Thyroid gland (tissue), 4 donors: ENCODE data around the gene UFL1. TPM values are rescaled to one million over a fixed set of nuclear protein-coding genes. Genes with fewer than 3 reads are reported as not detected.

Experiments used
- DNase-seq, 2 donors: peaks; one replicate each; pipeline ENCODE4 v3.0.0-alpha.2; 2019
- H3K27ac ChIP-seq, 3 donors: fragments of 200-600 bp; sonication (generic); 1 replicate in 2 of 3; 2 replicates in 1 of 3; pipeline ENCODE4 v1.5.1; 2016 to 2019; ENCODE audit warnings: mild to moderate bottlenecking in 1 of 3, moderate library complexity in 1 of 3
- H3K27me3 ChIP-seq: fragments of 200-600 bp; sonication (generic); one replicate; pipeline ENCODE4 v1.5.1; 2019
- H3K36me3 ChIP-seq, 2 donors: fragments of 200-600 bp; sonication (generic); one replicate each; pipeline ENCODE4 v1.5.1; 2016 to 2019
- H3K4me1 ChIP-seq, 2 donors: fragments of 200-600 bp; sonication (generic); one replicate each; pipeline ENCODE4 v1.5.1; 2017 to 2019
- H3K4me3 ChIP-seq, 3 donors: fragments of 200-600 bp; sonication (generic); replicated peaks in 1 of 3; 1 replicate in 2 of 3; 2 replicates in 1 of 3; pipeline ENCODE4 v1.5.1; 2016; ENCODE audit warnings: mild to moderate bottlenecking in 1 of 3
- H3K9me3 ChIP-seq: fragments of 200-600 bp; sonication (generic); one replicate; pipeline ENCODE4 v1.5.1; 2017
- CTCF ChIP-seq, 6 experiments: fragments of 200-600 bp in 3 of 6; fragments of 450-650 bp in 3 of 6; sonication (generic) in 3 of 6; IDR thresholded peaks; one replicate each; pipeline ENCODE4 v1.5.1; 2016 to 2019; ENCODE audit warnings: antibody characterized with exemption in 6 of 6, mild to moderate bottlenecking in 2 of 6, inconsistent platforms in 1 of 6, moderate library complexity in 1 of 6
- POLR2A ChIP-seq, 2 donors: fragments of 450-650 bp; IDR thresholded peaks; one replicate each; pipeline ENCODE4 v1.6.1; 2017; ENCODE audit warnings: antibody characterized with exemption in 2 of 2, mild to moderate bottlenecking in 2 of 2, moderate library complexity in 1 of 2
- WGBS, 2 donors: methylation state at CpG; one replicate each; pipeline ENCODE4 v1.1.5; 2017; 5-methylcytosine and 5-hydroxymethylcytosine counted together
- intact Hi-C: fragments of 100-400 bp; cut with DNase I; formaldehyde crosslinking; loops from one replicate; pipeline ENCODE4 v1.15.1; 2023
- total RNA-seq, 4 donors: library from RNA; depleted of rRNA; stranded (reverse); fragments of >200 nt; gene quantifications; one replicate each; pipeline ENCODE4 v1.2.3, GENCODE V29; 2016

Gene UFL1
- total RNA-seq, 4 donors from 2014 or later, result 31.2 to 40.2 (median 37.4) TPM

GRCh38 chr6:96570053-96570452 lies 48.4 kb downstream of the UFL1 start:
- intact Hi-C loops, result no loop called here
- Histone ChIP-seq H3K36me3 (no peaks in the 10 kb centered on the region), H3K27me3 (no peaks in the 10 kb centered on the region), H3K4me1 (no peaks in the 10 kb centered on the region), H3K9me3 (no peaks in the 10 kb centered on the region), H3K4me3 (no peak overlapping the region), H3K27ac (no peak overlapping the region)
- no peak for DNase-seq
- TF ChIP-seq CTCF (IDR thresholded peaks at IDR 0.05) (no peak), POLR2A (IDR thresholded peaks at IDR 0.05) (no peak)
- 86 to 91% methylated on average over 2 of the region's 2 CpGs for WGBS, 2 donors

- Histone ChIP-seq H3K4me1 (no peaks in the 10 kb centered on the region), H3K36me3 (no peaks in the 10 kb centered on the region), H3K27me3 (no peaks in the 10 kb centered on the region), H3K4me3 (no peak overlapping the region), H3K9me3 (no peaks in the 10 kb centered on the region), H3K27ac (no peak overlapping the region)
- TF ChIP-seq POLR2A (IDR thresholded peaks at IDR 0.05) (no peak), CTCF (IDR thresholded peaks at IDR 0.05) (no peak)
- no peak for DNase-seq
- intact Hi-C loops, result no loop called here
Observed at GRCh38 chr6:96571551-96571950, 49.9 kb downstream of the UFL1 start.

GRCh38 chr6:96575359-96575758 lies 53.8 kb downstream of the UFL1 start:
- WGBS, 2 donors, result 76 to 77% methylated on average over 3 of the region's 3 CpGs
- Histone ChIP-seq H3K27me3 (no peaks in the 10 kb centered on the region), H3K9me3 (no peaks in the 10 kb centered on the region), H3K36me3 (no peaks in the 10 kb centered on the region), H3K27ac (no peak overlapping the region), H3K4me3 (no peak overlapping the region), H3K4me1 (no peaks in the 10 kb centered on the region)
- DNase-seq, result no peak
- no peak for TF ChIP-seq CTCF (IDR thresholded peaks at IDR 0.05)
- no peak for TF ChIP-seq POLR2A (IDR thresholded peaks at IDR 0.05)
- intact Hi-C loops, result no loop called here

GRCh38 chr6:96576221-96576620 lies 54.6 kb downstream of the UFL1 start:
- intact Hi-C loops, result no loop called here
- H3K4me3 ChIP-seq, result no peak overlapping the region
- H3K4me1 ChIP-seq, result no peaks in the 10 kb centered on the region
- WGBS, 2 donors, result 58 to 61% methylated on average over 4 of the region's 4 CpGs
- TF ChIP-seq CTCF (IDR thresholded peaks at IDR 0.05), result no peak
- H3K36me3 ChIP-seq, result no peaks in the 10 kb centered on the region
- H3K9me3 ChIP-seq, result no peaks in the 10 kb centered on the region
- DNase-seq, result no peak
- H3K27ac ChIP-seq, result no peak overlapping the region
- no peaks in the 10 kb centered on the region for H3K27me3 ChIP-seq

- TF ChIP-seq POLR2A (IDR thresholded peaks at IDR 0.05) (no peak), CTCF (IDR thresholded peaks at IDR 0.05) (no peak)
- intact Hi-C loops, result no loop called here
- Histone ChIP-seq H3K9me3 (no peaks in the 10 kb centered on the region), H3K27ac (no peak overlapping the region), H3K4me3 (no peak overlapping the region), H3K36me3 (no peaks in the 10 kb centered on the region), H3K4me1 (no peaks in the 10 kb centered on the region), H3K27me3 (no peaks in the 10 kb centered on the region)
- no peak for DNase-seq
- 89 to 90% methylated on average over 2 of the region's 2 CpGs for WGBS, 2 donors
Observed at GRCh38 chr6:96582021-96582420, 60.4 kb downstream of the UFL1 start.
